B cell (primary cell): Measurements from ENCODE around the gene CNTD1. TPM values are rescaled to one million over a fixed set of nuclear protein-coding genes. Genes with fewer than 3 reads are reported as not detected.
A peak's percentile ranks its signal among the peaks of the same experiment; 100 is the strongest.

Source experiments
- ATAC-seq: fragments of 200-7000 bp; cut with Tn5 transposase; one replicate; pipeline ENCODE4 v1.10.0; 2021; ENCODE audit warnings: low read depth, mild to moderate bottlenecking, moderate number of reproducible peaks, moderate library complexity
- CTCF ChIA-PET: fragments of 350-600 bp; sonication (Branson Sonifier 250); formaldehyde crosslinking; loops from one replicate; lab custom pipeline; 2021; ENCODE audit warnings: antibody characterized with exemption, inconsistent platforms; lab: Charles Lee
- POLR2A ChIA-PET: fragments of 350-600 bp; sonication (Branson Sonifier 250); formaldehyde crosslinking; loops from one replicate; lab custom pipeline; 2021; ENCODE audit warnings: antibody characterized with exemption; lab: Charles Lee
- DNase-seq: peaks from one replicate; pipeline ENCODE4 v3.0.0; 2013
- H2AFZ ChIP-seq: 2 replicates; pipeline ENCODE4 v1.6.1; 2012; ENCODE audit warnings: mild to moderate bottlenecking, low read depth, low read length; ENCODE audit not compliant: insufficient read depth, poor library complexity, severe bottlenecking
- H3K27ac ChIP-seq, 2 donors: 1 replicate in 1 of 2; 2 replicates in 1 of 2; pipeline ENCODE4 v1.5.1; 2012 to 2013; ENCODE audit warnings: low read length in 2 of 2, mild to moderate bottlenecking in 2 of 2, moderate library complexity in 1 of 2
- H3K27me3 ChIP-seq, 4 experiments: fragments of 200-600 bp in 1 of 4; sonication (generic) in 1 of 4; replicated peaks in 1 of 4; 1 replicate in 2 of 4; 2 replicates in 2 of 4; pipeline versions ENCODE4 v1.6.1 to v1.7.0; 2013 to 2016; ENCODE audit warnings: low read length in 3 of 4, mild to moderate bottlenecking in 2 of 4, mixed read lengths in 1 of 4, moderate library complexity in 1 of 4; ENCODE audit not compliant: insufficient read depth in 4 of 4, control insufficient read depth in 3 of 4; ENCODE audit errors: control extremely low read depth in 1 of 4
- H3K36me3 ChIP-seq, 2 experiments: replicated peaks in 1 of 2; 1 replicate in 1 of 2; 2 replicates in 1 of 2; pipeline versions ENCODE4 v1.6.1 to v1.7.1; 2013; ENCODE audit warnings: low read length in 1 of 2; ENCODE audit not compliant: insufficient read depth in 2 of 2, control insufficient read depth in 1 of 2; ENCODE audit errors: control extremely low read depth in 1 of 2, extremely low read depth in 1 of 2
- H3K4me1 ChIP-seq, 2 donors: fragments of 200-600 bp in 1 of 2; sonication (generic) in 1 of 2; 1 replicate in 1 of 2; 2 replicates in 1 of 2; pipeline versions ENCODE4 v1.5.1 to v1.6.1; 2013 to 2017; ENCODE audit warnings: low read length in 2 of 2; ENCODE audit not compliant: control insufficient read depth in 2 of 2, insufficient read depth in 2 of 2
- H3K4me2 ChIP-seq: replicated peaks from 2 replicates; pipeline ENCODE3; 2012; ENCODE audit warnings: mild to moderate bottlenecking, low read depth, low read length; ENCODE audit not compliant: poor library complexity, severe bottlenecking
- H3K4me3 ChIP-seq, 5 experiments: fragments of 200-600 bp in 1 of 5; sonication (generic) in 1 of 5; 1 replicate in 3 of 5; 2 replicates in 2 of 5; pipeline versions ENCODE4 v1.5.1 to v1.7.0; 2011 to 2016; ENCODE audit warnings: low read length in 4 of 5, mild to moderate bottlenecking in 4 of 5, low read depth in 2 of 5, control low read depth in 1 of 5, moderate library complexity in 1 of 5; ENCODE audit not compliant: insufficient read depth in 1 of 5; ENCODE audit errors: control extremely low read depth in 1 of 5, extremely low read depth in 1 of 5
- H3K79me2 ChIP-seq: fragments of 200-600 bp; sonication (generic); one replicate; pipeline ENCODE4 v1.6.0; 2016; ENCODE audit warnings: low read length; ENCODE audit not compliant: control insufficient read depth, insufficient read depth
- H3K9ac ChIP-seq: fragments of 200-600 bp; sonication (generic); 2 replicates; pipeline ENCODE4 v1.6.1; 2017; ENCODE audit warnings: mild to moderate bottlenecking, low read length, moderate library complexity
- H3K9me3 ChIP-seq, 3 donors: one replicate each; pipeline versions ENCODE4 v1.6.1 to v1.7.1; 2013; ENCODE audit warnings: low read length in 2 of 3; ENCODE audit not compliant: control insufficient read depth in 2 of 3, insufficient read depth in 1 of 3; ENCODE audit errors: control extremely low read depth in 1 of 3
- H4K20me1 ChIP-seq: 2 replicates; pipeline ENCODE4 v1.6.0; 2012; ENCODE audit warnings: mild to moderate bottlenecking, low read length; ENCODE audit not compliant: insufficient read depth, control insufficient read depth, poor library complexity, severe bottlenecking
- H3K27ac Mint-ChIP-seq: one replicate; pipeline ENCODE4 v1.8.0; 2021; ENCODE audit warnings: mixed read lengths
- H3K27me3 Mint-ChIP-seq: one replicate; pipeline ENCODE4 v1.8.0; 2021; ENCODE audit warnings: mixed read lengths
- H3K4me1 Mint-ChIP-seq: one replicate; pipeline ENCODE4 v1.8.0; 2021; ENCODE audit warnings: mixed read lengths
- H3K4me3 Mint-ChIP-seq: one replicate; pipeline ENCODE4 v1.8.0; 2021; ENCODE audit warnings: mixed read lengths
- H3K9me3 Mint-ChIP-seq: one replicate; pipeline ENCODE4 v1.8.0; 2022; ENCODE audit warnings: mixed read lengths; ENCODE audit not compliant: insufficient read depth
- CTCF ChIP-seq: fragments of 200-600 bp; IDR thresholded peaks from one replicate; pipeline ENCODE4 v1.8.0; 2022; ENCODE audit warnings: antibody characterized with exemption, mild to moderate bottlenecking
- EZH2 ChIP-seq: IDR thresholded peaks from 2 replicates; pipeline ENCODE4 v1.6.1; 2012; ENCODE audit warnings: borderline replicate concordance, low read depth, mild to moderate bottlenecking, moderate library complexity, low read length; ENCODE audit not compliant: insufficient read depth, poor library complexity, severe bottlenecking
- WGBS: methylation state at CpG from one replicate; pipeline ENCODE4 v1.1.5; 2013; ENCODE audit warnings: missing lambda C conversion rate; ENCODE audit not compliant: insufficient coverage; 5-methylcytosine and 5-hydroxymethylcytosine counted together
- intact Hi-C: fragments of 100-400 bp; cut with micrococcal nuclease; formaldehyde crosslinking; loops from one replicate; pipeline ENCODE4 v1.10.0; 2022
- polyA plus RNA-seq: library from polyadenylated mRNA; depleted of rRNA; stranded (reverse); fragments of >200 nt; gene quantifications from 2 replicates; pipeline ENCODE4 v1.2.3, GENCODE V29; 2012
- total RNA-seq, 2 donors: library from RNA; stranded (reverse); fragments of 120-200 nt in 1 of 2; gene quantifications; 1 replicate in 1 of 2; 2 replicates in 1 of 2; pipeline versions ENCODE4 v1.2.3 to v1.2.4, GENCODE V29; 2013 to 2022

CNTD1 gene
- total and polyA plus RNA-seq, 2 donors (not counting 1 experiment from before 2014, with no cell fraction given) = not detected

- 80% methylated on average over 1 of the region's 3 CpGs for WGBS
- peaks cover 4% of the 10 kb centered on the region for H3K79me2 ChIP-seq
- ATAC-seq = no peak
- intact Hi-C loops = no loop called here
- Mint-ChIP-seq H3K27me3 (no peaks in the 10 kb centered on the region), H3K4me3 (peak overlapping the region; percentile 99), H3K4me1 (peaks cover 24% of the 10 kb centered on the region), H3K27ac (peak overlapping the region; percentile 98), H3K9me3 (no peaks in the 10 kb centered on the region)
- H3K27ac ChIP-seq = no peak overlapping the region
- peak overlapping the region; percentile 92 for H2AFZ ChIP-seq
- H3K9me3 ChIP-seq = no peaks in the 10 kb centered on the region
- no peak for TF ChIP-seq CTCF
- TF ChIP-seq EZH2 = no peak
- H4K20me1 ChIP-seq = no peaks in the 10 kb centered on the region
- no peak for DNase-seq
- ChIA-PET POLR2A (interaction anchor here (0.6 to 2.3 kb wide), 6 partner anchors 12 to 250 kb away, joined by 3 to 9 read pairs (median 4); partner anchors contain the start of genes BECN1, CNTD1, COA3 and PSMC3IP), CTCF (interaction anchor here (0.6 to 3.1 kb wide), 6 partner anchors 11 to 195 kb away, joined by 3 to 22 read pairs (median 5); partner anchors contain the start of gene PSMC3IP)
- peaks cover 16 to 17% of the 10 kb centered on the region in 2 donors for H3K4me1 ChIP-seq
- H3K36me3 ChIP-seq = peaks cover 2 to 42% of the 10 kb centered on the region in 2 experiments
- peak overlapping the region in 4 of 5 experiments; percentile 71 to 88 (median 81) for H3K4me3 ChIP-seq
- peak overlapping the region; percentile 74 for H3K4me2 ChIP-seq
- peak overlapping the region; percentile 90 for H3K9ac ChIP-seq
- no peaks in the 10 kb centered on the region for H3K27me3 ChIP-seq
Observed at GRCh38 chr17:42774066-42774745, 24.5 kb upstream of the CNTD1 start.

- POLR2A ChIA-PET = no interaction called here
- Histone ChIP-seq H3K79me2 (peaks cover 4% of the 10 kb centered on the region), H2AFZ (no peak overlapping the region), H3K27ac (no peak overlapping the region), H3K9me3 (no peaks in the 10 kb centered on the region), H3K9ac (no peak overlapping the region), H3K4me3 (no peak overlapping the region), H3K4me1 (peaks cover 21 to 23% of the 10 kb centered on the region in 2 donors), H3K27me3 (peaks cover 0 to 5% (median under 1%) of the 10 kb centered on the region in 4 experiments), H4K20me1 (no peaks in the 10 kb centered on the region), H3K4me2 (no peak overlapping the region), H3K36me3 (peaks cover 2 to 48% of the 10 kb centered on the region in 2 experiments)
- CTCF ChIA-PET = no interaction called here
- ATAC-seq (no peak), DNase-seq (no peak)
- Mint-ChIP-seq H3K4me1 (peaks cover 31% of the 10 kb centered on the region), H3K27me3 (peaks cover 7% of the 10 kb centered on the region), H3K27ac (peak overlapping the region; percentile 15), H3K9me3 (no peaks in the 10 kb centered on the region), H3K4me3 (peak overlapping the region; percentile 41)
- WGBS = 70% methylated on average over 2 of the region's 3 CpGs
- intact Hi-C loops = no loop called here
- TF ChIP-seq CTCF = no peak
Observed at GRCh38 chr17:42775534-42776098, 23.0 kb upstream of the CNTD1 start.
